ENCODE measurements around the gene LOC128125822.
"Not testable (repeated sequence)": the region's sequence is repeated elsewhere in the genome, so short reads cannot be mapped to it uniquely, and the experiment has no call there.

Gene LOC128125822

DNA sequence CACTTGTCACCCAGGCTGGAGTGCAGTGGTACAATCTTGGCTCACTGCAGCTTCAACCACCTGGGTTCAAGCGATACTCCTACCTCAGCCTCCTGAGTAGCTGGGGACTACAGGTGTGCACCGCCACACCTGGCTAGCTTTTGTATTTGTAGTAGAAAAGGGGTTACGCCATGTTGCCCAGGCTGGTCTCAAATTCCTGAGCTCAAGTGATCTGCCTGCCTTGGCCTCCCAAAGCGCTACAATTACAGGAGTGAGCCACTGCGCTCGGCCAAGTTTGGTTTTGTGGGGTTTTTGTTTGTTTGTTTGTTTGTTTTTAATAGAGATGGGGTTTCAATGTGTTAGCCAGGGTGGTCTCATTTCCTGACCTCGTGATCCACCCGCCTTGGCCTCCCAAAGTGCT, 12.3 kb downstream of the LOC128125822 start:
- Histone ChIP-seq H3K4me3 (ENCODE audit: low read length) (no peak overlapping the region), H3K36me3 (ENCODE audit: insufficient read depth, low read depth, low read length) (peaks cover 36% of the 10 kb centered on the region), H3K4me1 (ENCODE audit: insufficient read depth, low read length) (no peaks in the 10 kb centered on the region), H3K9me3 (ENCODE audit: insufficient read depth, low read depth, low read length) (no peaks in the 10 kb centered on the region), H3K27me3 (ENCODE audit: insufficient read depth, low read length) (no peaks in the 10 kb centered on the region), H3K9ac (ENCODE audit: low read depth, low read length) (no peak overlapping the region), H3K27ac (ENCODE audit: low read length) (no peak overlapping the region)

DNA sequence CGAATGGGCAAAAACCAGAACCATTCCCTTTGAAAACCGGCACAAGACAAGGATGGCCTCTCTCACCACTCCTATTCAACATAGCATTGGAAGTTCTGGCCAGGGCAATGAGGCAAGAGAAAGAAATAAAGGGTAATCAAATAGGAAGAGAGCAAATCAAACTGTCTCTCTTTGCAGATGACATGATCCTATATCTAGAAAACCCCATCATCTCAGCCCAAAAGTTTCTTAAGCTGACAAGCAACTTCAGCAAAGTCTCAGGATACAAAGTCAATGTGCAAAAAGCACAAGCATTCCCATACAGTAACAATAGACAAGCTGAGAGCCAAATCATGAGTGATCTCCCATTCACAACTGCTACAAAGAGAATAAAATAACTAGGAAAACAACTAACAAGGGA, 13.4 kb downstream of the LOC128125822 start:
- not testable (repeated sequence) for H3K9me3 ChIP-seq (ENCODE audit: insufficient read depth, low read depth, low read length); H3K4me1 ChIP-seq (ENCODE audit: insufficient read depth, low read length); H3K4me3 ChIP-seq (ENCODE audit: low read length); H3K27ac ChIP-seq (ENCODE audit: low read length); H3K9ac ChIP-seq (ENCODE audit: low read depth, low read length); H3K27me3 ChIP-seq (ENCODE audit: insufficient read depth, low read length)
- peaks cover 25% of the 10 kb centered on the region for H3K36me3 ChIP-seq (ENCODE audit: insufficient read depth, low read depth, low read length)

DNA sequence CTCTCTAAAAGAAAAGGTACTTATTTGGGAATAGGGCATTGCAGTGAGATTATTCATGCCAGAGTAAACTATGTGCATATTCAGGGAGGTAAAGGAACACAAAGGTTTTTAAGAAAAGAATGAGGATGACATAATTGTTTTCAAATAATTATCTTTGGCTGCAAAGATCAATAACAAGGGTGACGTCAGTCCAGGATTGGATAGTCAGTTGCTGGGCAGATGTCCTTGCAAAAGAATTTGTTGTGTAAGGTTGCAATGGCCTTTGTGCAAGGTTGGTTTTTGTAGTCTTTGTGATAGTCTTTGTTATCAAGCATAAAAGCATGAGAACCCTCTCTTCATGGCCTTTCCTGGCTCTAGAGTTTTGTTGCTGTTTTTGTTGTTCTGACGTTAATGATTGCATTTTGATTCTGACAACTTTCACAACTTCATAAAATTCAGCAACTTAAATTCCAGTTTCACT, 17.7 kb downstream of the LOC128125822 start:
- Histone ChIP-seq H3K27me3 (ENCODE audit: insufficient read depth, low read length) (no peaks in the 10 kb centered on the region), H3K36me3 (ENCODE audit: insufficient read depth, low read depth, low read length) (no peaks in the 10 kb centered on the region), H3K4me1 (ENCODE audit: insufficient read depth, low read length) (peaks cover 11% of the 10 kb centered on the region), H3K9ac (ENCODE audit: low read depth, low read length) (peak overlapping the region; percentile 1; the same call in 1 of the 2 replicates), H3K4me3 (ENCODE audit: low read length) (no peak overlapping the region), H3K9me3 (ENCODE audit: insufficient read depth, low read depth, low read length) (no peaks in the 10 kb centered on the region), H3K27ac (ENCODE audit: low read length) (no peak overlapping the region)

DNA sequence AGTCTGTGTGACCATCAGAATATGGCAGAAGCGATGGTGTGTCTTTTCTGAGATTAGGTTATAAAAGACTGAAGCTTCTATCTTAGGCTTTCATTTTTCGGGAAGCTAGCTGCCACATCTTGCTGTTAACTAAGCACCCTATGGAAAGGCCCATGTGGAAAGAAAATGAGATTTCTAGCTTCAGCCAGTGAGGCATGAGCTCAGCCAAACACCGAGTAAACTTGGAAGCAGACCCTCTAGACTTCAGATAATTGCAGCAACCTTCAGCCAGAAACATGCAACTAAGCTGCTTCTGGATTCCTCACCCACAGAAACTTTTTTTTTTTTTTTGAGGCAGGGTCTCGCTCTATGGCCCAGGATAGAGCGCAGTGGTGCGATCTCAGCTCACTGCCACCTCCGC, 20.6 kb downstream of the LOC128125822 start:
- H3K27ac ChIP-seq (ENCODE audit: low read length) = no peak overlapping the region
- H3K4me3 ChIP-seq (ENCODE audit: low read length) = no peak overlapping the region
- H3K36me3 ChIP-seq (ENCODE audit: insufficient read depth, low read depth, low read length) = no peaks in the 10 kb centered on the region
- H3K9ac ChIP-seq (ENCODE audit: low read depth, low read length) = no peak overlapping the region
- H3K27me3 ChIP-seq (ENCODE audit: insufficient read depth, low read length) = no peaks in the 10 kb centered on the region
- peaks cover 15% of the 10 kb centered on the region for H3K4me1 ChIP-seq (ENCODE audit: insufficient read depth, low read length)
- no peaks in the 10 kb centered on the region for H3K9me3 ChIP-seq (ENCODE audit: insufficient read depth, low read depth, low read length)

DNA sequence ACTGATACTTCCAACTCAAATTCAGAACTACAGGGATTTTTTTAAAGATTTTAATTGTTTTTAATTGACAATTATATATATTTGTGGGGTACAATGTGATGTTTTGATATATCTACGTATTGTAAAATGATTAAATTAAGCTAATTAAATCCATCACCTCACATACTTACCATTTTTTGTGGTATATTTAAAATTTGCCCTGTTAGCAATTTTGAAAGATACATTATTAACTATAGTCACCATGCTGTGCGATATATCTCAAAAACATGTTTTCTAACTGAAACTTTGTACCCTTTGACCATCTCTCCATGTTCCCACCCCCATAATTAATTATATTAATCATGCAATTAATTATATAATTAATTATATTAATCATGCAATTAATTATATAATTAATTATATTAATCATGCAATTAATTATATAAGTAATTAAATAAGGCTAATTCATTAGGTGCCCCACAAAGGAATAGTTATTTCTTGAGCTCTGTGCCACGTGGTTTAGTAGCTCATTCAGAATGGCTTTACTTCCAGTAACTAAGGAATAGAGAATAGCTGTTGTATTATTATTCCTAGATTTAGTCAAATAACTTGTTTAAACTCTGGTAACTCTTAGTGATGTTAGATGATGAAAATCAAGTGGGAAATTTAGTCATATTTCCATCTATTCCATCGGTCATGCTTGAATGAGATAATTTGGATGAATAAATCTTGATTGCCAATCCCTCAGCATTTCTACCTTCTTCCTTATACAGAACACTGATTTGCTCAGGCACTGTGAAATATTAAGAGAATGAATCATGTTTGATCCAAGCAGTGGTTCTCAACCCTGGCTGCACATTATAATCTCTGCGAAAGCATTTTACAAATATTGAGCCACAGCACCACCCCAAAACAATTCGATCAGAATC, 25.1 kb downstream of the LOC128125822 start:
- H3K4me3 ChIP-seq (ENCODE audit: low read length) = peak overlapping the region; percentile 90
- H3K9me3 ChIP-seq (ENCODE audit: insufficient read depth, low read depth, low read length) = no peaks in the 10 kb centered on the region
- no peak overlapping the region for H3K27ac ChIP-seq (ENCODE audit: low read length)
- peak overlapping the region; percentile 89; the same call in 1 of the 2 replicates for H3K9ac ChIP-seq (ENCODE audit: low read depth, low read length)
- no peaks in the 10 kb centered on the region for H3K36me3 ChIP-seq (ENCODE audit: insufficient read depth, low read depth, low read length)
- H3K4me1 ChIP-seq (ENCODE audit: insufficient read depth, low read length) = peaks cover 4% of the 10 kb centered on the region; the same call in 1 of the 2 replicates
- no peaks in the 10 kb centered on the region for H3K27me3 ChIP-seq (ENCODE audit: insufficient read depth, low read length)

DNA sequence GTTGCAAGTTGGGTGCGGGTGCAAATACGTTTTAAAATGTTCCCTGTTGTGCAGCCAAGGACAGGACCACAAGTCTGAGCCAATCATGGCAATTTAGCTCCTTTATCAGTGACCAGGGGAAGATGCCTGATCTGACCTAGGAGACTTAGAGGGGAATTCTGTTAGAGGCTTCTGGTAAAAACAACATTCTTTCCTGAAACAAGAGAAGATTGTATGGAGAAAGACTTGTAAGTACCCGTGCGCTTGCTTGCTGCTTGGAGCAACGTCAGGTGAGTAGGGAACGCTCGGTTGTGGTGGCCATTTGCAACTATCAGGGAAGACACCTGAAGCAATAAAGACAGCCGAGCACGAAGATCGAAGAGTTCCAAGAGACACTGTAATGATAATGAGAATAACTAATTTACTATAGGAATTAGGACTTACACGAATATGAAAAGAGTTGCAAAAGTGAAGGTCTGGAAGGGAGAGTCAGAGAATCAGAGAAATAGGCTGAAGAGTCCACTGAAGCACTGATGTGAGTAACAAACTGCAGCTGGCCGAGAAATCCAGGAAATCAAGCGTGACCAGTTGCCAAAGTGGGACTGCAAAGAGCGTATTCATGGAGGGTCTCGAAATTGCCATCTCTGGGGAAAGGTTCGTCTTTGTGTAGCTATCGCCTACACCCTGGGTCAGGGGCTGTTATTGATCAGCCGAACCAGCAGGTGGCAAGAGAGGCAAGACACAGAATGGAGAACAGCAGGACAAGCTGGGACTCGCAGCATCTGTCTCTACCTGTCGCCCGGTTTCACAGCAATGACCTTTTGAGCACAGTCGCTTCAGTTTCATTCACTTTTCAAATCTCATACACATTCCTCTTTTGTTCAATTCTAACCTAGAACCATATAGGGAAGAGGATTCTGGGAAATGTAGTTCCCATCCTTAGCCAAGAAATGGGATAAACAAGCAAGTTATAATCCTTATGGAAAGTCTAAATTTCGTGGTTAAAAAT, 26.1 kb downstream of the LOC128125822 start:
- Histone ChIP-seq H3K4me3 (ENCODE audit: low read length) (peak overlapping the region; percentile 90), H3K27ac (ENCODE audit: low read length) (peak overlapping the region; percentile 57), H3K9ac (ENCODE audit: low read depth, low read length) (peak overlapping the region; percentile 89), H3K36me3 (ENCODE audit: insufficient read depth, low read depth, low read length) (no peaks in the 10 kb centered on the region), H3K27me3 (ENCODE audit: insufficient read depth, low read length) (no peaks in the 10 kb centered on the region), H3K4me1 (ENCODE audit: insufficient read depth, low read length) (peaks cover 4% of the 10 kb centered on the region; the same call in 1 of the 2 replicates), H3K9me3 (ENCODE audit: insufficient read depth, low read depth, low read length) (no peaks in the 10 kb centered on the region)

DNA sequence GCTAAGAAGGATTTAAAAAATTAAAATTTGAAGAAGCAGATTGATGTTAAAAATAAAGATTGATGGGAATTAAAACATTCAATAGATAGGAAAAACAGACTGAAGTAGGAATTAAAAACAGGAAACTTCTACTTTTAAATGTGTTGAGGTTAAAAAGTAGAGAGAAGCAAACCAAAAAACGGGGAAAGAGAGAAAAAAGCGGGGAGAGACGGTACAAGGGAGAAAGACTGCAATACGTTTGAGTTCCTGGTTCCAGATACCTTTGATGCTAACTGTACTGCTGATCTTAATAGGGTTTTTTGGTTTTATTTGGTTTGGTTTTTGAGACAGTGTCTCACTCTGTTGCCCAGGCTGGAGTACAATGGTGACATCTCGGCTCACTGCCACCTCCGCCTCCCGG, 27.0 kb downstream of the LOC128125822 start:
- H3K9ac ChIP-seq (ENCODE audit: low read depth, low read length) = no peak overlapping the region; the same call in 1 of the 2 replicates
- H3K9me3 ChIP-seq (ENCODE audit: insufficient read depth, low read depth, low read length) = no peaks in the 10 kb centered on the region
- peaks cover 4% of the 10 kb centered on the region; the same call in 1 of the 2 replicates for H3K4me1 ChIP-seq (ENCODE audit: insufficient read depth, low read length)
- H3K27ac ChIP-seq (ENCODE audit: low read length) = no peak overlapping the region
- no peaks in the 10 kb centered on the region for H3K27me3 ChIP-seq (ENCODE audit: insufficient read depth, low read length)
- H3K4me3 ChIP-seq (ENCODE audit: low read length) = peak overlapping the region; percentile 90
- H3K36me3 ChIP-seq (ENCODE audit: insufficient read depth, low read depth, low read length) = no peaks in the 10 kb centered on the region

DNA sequence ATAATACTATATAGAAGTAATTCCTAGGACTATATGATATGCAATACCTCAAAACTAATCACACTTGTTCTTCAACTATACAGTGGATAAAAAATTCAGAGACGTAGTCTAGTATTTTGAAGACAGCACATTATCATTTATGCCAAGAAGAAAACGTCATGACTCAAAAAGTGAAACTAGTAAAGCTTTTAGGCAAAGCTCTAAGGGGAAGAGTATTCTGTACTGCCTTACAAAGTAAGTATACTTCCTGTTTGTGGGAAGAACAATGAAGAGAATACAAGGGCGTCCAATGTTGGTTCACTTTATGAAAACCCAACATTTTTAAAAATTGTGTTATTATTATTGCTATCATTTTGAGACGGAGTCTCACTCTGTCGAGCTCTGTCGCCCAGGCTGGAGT, 27.9 kb downstream of the LOC128125822 start:
- peaks cover 4% of the 10 kb centered on the region; the same call in 1 of the 2 replicates for H3K4me1 ChIP-seq (ENCODE audit: insufficient read depth, low read length)
- no peak overlapping the region for H3K9ac ChIP-seq (ENCODE audit: low read depth, low read length)
- H3K27me3 ChIP-seq (ENCODE audit: insufficient read depth, low read length) = no peaks in the 10 kb centered on the region
- no peak overlapping the region for H3K4me3 ChIP-seq (ENCODE audit: low read length)
- H3K36me3 ChIP-seq (ENCODE audit: insufficient read depth, low read depth, low read length) = no peaks in the 10 kb centered on the region
- no peak overlapping the region for H3K27ac ChIP-seq (ENCODE audit: low read length)
- no peaks in the 10 kb centered on the region for H3K9me3 ChIP-seq (ENCODE audit: insufficient read depth, low read depth, low read length)

DNA sequence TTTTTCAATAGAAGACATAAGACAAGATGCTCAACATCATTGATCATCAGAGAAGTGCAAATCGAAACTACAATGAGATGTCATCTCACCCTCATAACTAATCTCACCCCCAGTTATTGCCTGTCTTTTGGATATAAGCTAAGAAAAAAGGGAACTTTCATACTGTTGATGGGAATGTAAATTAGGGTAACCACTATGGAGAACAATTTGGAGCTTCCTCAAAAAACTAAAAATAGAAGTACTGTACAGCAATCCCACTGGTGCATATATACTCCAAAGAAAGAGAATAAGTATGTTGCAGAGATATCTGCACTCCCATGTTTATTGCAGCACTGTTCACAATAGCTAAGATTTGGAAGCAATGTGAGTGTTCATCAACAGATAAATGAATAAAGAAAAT, 37.0 kb downstream of the LOC128125822 start:
- Histone ChIP-seq H3K27me3 (ENCODE audit: insufficient read depth, low read length) (no peaks in the 10 kb centered on the region; the same call in 1 of the 2 replicates), H3K27ac (ENCODE audit: low read length) (no peak overlapping the region), H3K9ac (ENCODE audit: low read depth, low read length) (no peak overlapping the region), H3K4me1 (ENCODE audit: insufficient read depth, low read length) (no peaks in the 10 kb centered on the region), H3K36me3 (ENCODE audit: insufficient read depth, low read depth, low read length) (no peaks in the 10 kb centered on the region), H3K9me3 (ENCODE audit: insufficient read depth, low read depth, low read length) (no peaks in the 10 kb centered on the region), H3K4me3 (ENCODE audit: low read length) (no peak overlapping the region)

DNA sequence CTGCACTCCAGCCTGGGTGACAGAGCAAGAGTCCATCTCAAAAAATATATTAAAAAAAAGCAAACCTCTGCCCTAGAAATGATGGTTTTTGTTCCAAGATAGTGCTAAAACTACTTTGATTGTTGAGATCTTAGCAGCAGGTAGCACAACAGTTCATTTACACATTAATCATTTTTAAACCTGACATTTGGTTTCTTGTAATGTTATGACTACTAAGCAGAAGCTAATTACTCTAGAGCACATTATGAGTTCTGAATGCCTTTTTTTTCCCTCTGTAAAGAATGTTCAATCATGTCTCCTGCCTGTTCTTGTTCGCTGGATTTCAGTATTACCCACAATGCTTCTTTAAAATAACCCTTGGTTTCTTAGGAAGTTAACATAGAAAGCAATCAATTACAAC, 38.7 kb downstream of the LOC128125822 start:
- H3K4me3 ChIP-seq (ENCODE audit: low read length) = no peak overlapping the region
- H3K36me3 ChIP-seq (ENCODE audit: insufficient read depth, low read depth, low read length) = no peaks in the 10 kb centered on the region
- H3K4me1 ChIP-seq (ENCODE audit: insufficient read depth, low read length) = no peaks in the 10 kb centered on the region
- no peak overlapping the region for H3K9ac ChIP-seq (ENCODE audit: low read depth, low read length)
- H3K27me3 ChIP-seq (ENCODE audit: insufficient read depth, low read length) = no peaks in the 10 kb centered on the region; the same call in 1 of the 2 replicates
- no peak overlapping the region for H3K27ac ChIP-seq (ENCODE audit: low read length)
- H3K9me3 ChIP-seq (ENCODE audit: insufficient read depth, low read depth, low read length) = no peaks in the 10 kb centered on the region

DNA sequence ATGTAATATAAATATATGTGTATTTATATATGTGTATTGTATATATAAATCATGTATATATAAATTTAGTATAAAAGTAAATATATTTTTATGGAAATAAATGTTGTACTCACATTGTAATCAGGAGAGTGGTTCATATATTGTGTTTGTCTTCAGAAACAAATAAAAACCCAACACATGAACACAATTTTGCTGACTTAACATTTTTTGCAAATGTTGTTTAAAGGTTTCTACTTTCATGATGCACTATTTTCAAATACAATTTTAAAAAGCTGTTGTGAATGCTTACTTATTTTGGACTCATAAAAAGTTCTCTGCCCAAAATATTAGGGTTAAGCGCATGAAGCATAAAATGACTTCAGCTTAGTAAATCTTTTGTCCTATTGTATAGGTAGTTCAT, 39.3 kb downstream of the LOC128125822 start:
- H3K36me3 ChIP-seq (ENCODE audit: insufficient read depth, low read depth, low read length) = no peaks in the 10 kb centered on the region
- no peak overlapping the region for H3K27ac ChIP-seq (ENCODE audit: low read length)
- H3K4me1 ChIP-seq (ENCODE audit: insufficient read depth, low read length) = no peaks in the 10 kb centered on the region
- no peaks in the 10 kb centered on the region; the same call in 1 of the 2 replicates for H3K27me3 ChIP-seq (ENCODE audit: insufficient read depth, low read length)
- no peak overlapping the region for H3K9ac ChIP-seq (ENCODE audit: low read depth, low read length)
- no peak overlapping the region for H3K4me3 ChIP-seq (ENCODE audit: low read length)
- H3K9me3 ChIP-seq (ENCODE audit: insufficient read depth, low read depth, low read length) = no peaks in the 10 kb centered on the region

Measured in iPS-20b (cell line).